H9 (cell line): Measurements from ENCODE around the gene FHIT. TPM values are rescaled to one million over a fixed set of nuclear protein-coding genes. Genes with fewer than 3 reads are reported as not detected.

Source experiments
- DNase-seq: peaks from one replicate; pipeline ENCODE4 v3.0.0-alpha.2; 2017
- H2AFZ ChIP-seq: one replicate; pipeline ENCODE4 v1.6.1; 2013; ENCODE audit warnings: mild to moderate bottlenecking, low read length, control low read depth, moderate library complexity
- H2AK5ac ChIP-seq: 2 replicates; pipeline ENCODE4 v1.6.1; 2013; ENCODE audit warnings: low read length, control low read depth, mixed read lengths; ENCODE audit not compliant: insufficient read length
- H2BK120ac ChIP-seq: one replicate; pipeline ENCODE4 v1.6.1; 2013; ENCODE audit warnings: low read depth, mild to moderate bottlenecking, low read length, control low read depth, inconsistent platforms; ENCODE audit not compliant: poor library complexity, severe bottlenecking
- H2BK12ac ChIP-seq: 2 replicates; pipeline ENCODE4 v1.6.1; 2013; ENCODE audit warnings: low read length, control low read depth, mixed read lengths, low read depth; ENCODE audit not compliant: insufficient read length
- H2BK15ac ChIP-seq: 2 replicates; pipeline ENCODE4 v1.6.1; 2013; ENCODE audit warnings: low read depth, low read length, control low read depth
- H2BK20ac ChIP-seq: one replicate; pipeline ENCODE4 v1.6.1; 2013; ENCODE audit warnings: low read depth, mild to moderate bottlenecking, low read length, control low read depth, inconsistent platforms; ENCODE audit not compliant: poor library complexity, severe bottlenecking
- H2BK5ac ChIP-seq: 2 replicates; pipeline ENCODE4 v1.6.1; 2013; ENCODE audit warnings: low read length, control low read depth, mixed read lengths; ENCODE audit not compliant: insufficient read length
- H3K14ac ChIP-seq: 2 replicates; pipeline ENCODE4 v1.6.1; 2013; ENCODE audit warnings: low read length, control low read depth; ENCODE audit not compliant: insufficient read depth
- H3K18ac ChIP-seq: 2 replicates; pipeline ENCODE4 v1.6.1; 2013; ENCODE audit warnings: low read depth, mild to moderate bottlenecking, mixed read lengths, low read length, control low read depth; ENCODE audit not compliant: insufficient read length
- H3K23ac ChIP-seq: 2 replicates; pipeline ENCODE4 v1.6.1; 2013; ENCODE audit warnings: low read length, control low read depth, mixed read lengths, low read depth; ENCODE audit not compliant: insufficient read length
- H3K23me2 ChIP-seq: 2 replicates; pipeline ENCODE4 v1.6.1; 2013; ENCODE audit warnings: low read depth, mild to moderate bottlenecking, mixed read lengths, low read length, control low read depth; ENCODE audit not compliant: insufficient read length, poor library complexity, severe bottlenecking
- H3K27ac ChIP-seq: 2 replicates; pipeline ENCODE4 v1.5.1; 2013; ENCODE audit warnings: low read length, control low read depth, mixed read lengths, low read depth; ENCODE audit not compliant: insufficient read length
- H3K27me3 ChIP-seq: 2 replicates; pipeline ENCODE4 v1.6.1; 2013; ENCODE audit warnings: low read length, control low read depth, inconsistent platforms; ENCODE audit not compliant: insufficient read depth
- H3K4ac ChIP-seq: 2 replicates; pipeline ENCODE4 v1.6.1; 2013; ENCODE audit warnings: low read depth, mild to moderate bottlenecking, control low read depth, inconsistent platforms, low read length, moderate library complexity
- H3K4me1 ChIP-seq: 2 replicates; pipeline ENCODE4 v1.6.1; 2013; ENCODE audit warnings: low read length, control low read depth, inconsistent platforms; ENCODE audit not compliant: insufficient read depth
- H3K4me2 ChIP-seq: 2 replicates; pipeline ENCODE4 v1.6.1; 2013; ENCODE audit warnings: low read length, control low read depth, mixed read lengths; ENCODE audit not compliant: insufficient read length, insufficient read depth
- H3K56ac ChIP-seq: 2 replicates; pipeline ENCODE4 v1.6.1; 2013; ENCODE audit warnings: low read depth, mild to moderate bottlenecking, mixed read lengths, low read length, control low read depth; ENCODE audit not compliant: insufficient read length
- H3K79me1 ChIP-seq: 2 replicates; pipeline ENCODE4 v1.6.1; 2013; ENCODE audit warnings: low read depth, mild to moderate bottlenecking, moderate library complexity, low read length, control low read depth, inconsistent platforms; ENCODE audit not compliant: insufficient read depth, poor library complexity, severe bottlenecking
- H3K79me2 ChIP-seq: 2 replicates; pipeline ENCODE4 v1.6.1; 2013; ENCODE audit warnings: low read length, control low read depth, inconsistent platforms; ENCODE audit not compliant: insufficient read depth
- H3K9ac ChIP-seq: 2 replicates; pipeline ENCODE4 v1.6.1; 2013; ENCODE audit warnings: low read length, control low read depth, mixed read lengths; ENCODE audit not compliant: insufficient read length; ENCODE audit errors: extremely low read depth
- H3K9me3 ChIP-seq: one replicate; pipeline ENCODE4 v1.6.1; 2013; ENCODE audit warnings: low read depth, low read length, inconsistent platforms; ENCODE audit not compliant: control insufficient read depth
- H3T11ph ChIP-seq: one replicate; pipeline ENCODE4 v1.6.1; 2013; ENCODE audit warnings: mild to moderate bottlenecking, low read length, control low read depth, inconsistent platforms
- H4K20me1 ChIP-seq: one replicate; pipeline ENCODE4 v1.6.1; 2013; ENCODE audit not compliant: control insufficient read depth, insufficient read length, insufficient read depth
- H4K5ac ChIP-seq: 2 replicates; pipeline ENCODE4 v1.6.1; 2013; ENCODE audit warnings: low read depth, mild to moderate bottlenecking, mixed read lengths, low read length, control low read depth; ENCODE audit not compliant: insufficient read length
- H4K8ac ChIP-seq: replicated peaks from 2 replicates; pipeline ENCODE4 v1.6.1; 2013; ENCODE audit warnings: low read length, control low read depth, mixed read lengths, low read depth; ENCODE audit not compliant: insufficient read length
- H4K91ac ChIP-seq: 2 replicates; pipeline ENCODE4 v1.6.1; 2013; ENCODE audit warnings: low read depth, mild to moderate bottlenecking, moderate library complexity, mixed read lengths, low read length, control low read depth; ENCODE audit not compliant: insufficient read length
- H3K27ac Mint-ChIP-seq, 3 experiments: 2 replicates in 2 of 3; 3 replicates in 1 of 3; pipeline ENCODE4 v1.8.0; 2020 to 2021; ENCODE audit warnings: mixed read lengths in 3 of 3, mild to moderate bottlenecking in 1 of 3, moderate library complexity in 1 of 3
- H3K27me3 Mint-ChIP-seq: 2 replicates; pipeline ENCODE4 v1.8.0; 2021; ENCODE audit warnings: low read depth, mild to moderate bottlenecking, moderate library complexity, mixed read lengths
- H3K36me3 Mint-ChIP-seq, 3 experiments: 2 replicates in 2 of 3; 3 replicates in 1 of 3; pipeline ENCODE4 v1.8.0; 2020 to 2021; ENCODE audit warnings: low read depth in 3 of 3, mixed read lengths in 3 of 3; ENCODE audit not compliant: insufficient read depth in 1 of 3
- H3K4me1 Mint-ChIP-seq, 2 experiments: 2 replicates each; pipeline ENCODE4 v1.8.0; 2020; ENCODE audit warnings: mixed read lengths in 2 of 2
- H3K4me3 Mint-ChIP-seq, 2 experiments: 2 replicates in 1 of 2; 3 replicates in 1 of 2; pipeline ENCODE4 v1.8.0; 2020 to 2021; ENCODE audit warnings: mild to moderate bottlenecking in 2 of 2, mixed read lengths in 2 of 2, moderate library complexity in 1 of 2
- H3K9me3 Mint-ChIP-seq, 2 experiments: 2 replicates in 1 of 2; 3 replicates in 1 of 2; pipeline ENCODE4 v1.8.0; 2020; ENCODE audit warnings: mild to moderate bottlenecking in 2 of 2, mixed read lengths in 2 of 2, moderate library complexity in 1 of 2
- CTCF ChIP-seq: fragments of 200-600 bp; sonication (generic); conservative IDR thresholded peaks from 3 replicates; pipeline ENCODE4 v1.8.0; 2021; ENCODE audit warnings: antibody characterized with exemption, mild to moderate bottlenecking
- whole genome bisulfite sequencing: extraction: QIAGEN DNeasy Blood & Tissue Kit; methylation state at CpG from one replicate; pipeline ENCODE4 v1.1.7; 2013; ENCODE audit warnings: missing lambda C conversion rate, low lambda C conversion rate, mixed read lengths; ENCODE audit not compliant: insufficient read length; ENCODE audit errors: extremely low coverage; 5-methylcytosine and 5-hydroxymethylcytosine counted together
- total RNA-seq: library from RNA; stranded (reverse); gene quantifications from 2 replicates; pipeline ENCODE4 v1.2.1, GENCODE V29; 2021

The FHIT gene
- total RNA-seq, 1 experiment from 2014 or later, result 3.0 TPM

- no peak overlapping the region for H3K56ac ChIP-seq
- no peak for TF ChIP-seq CTCF
- Mint-ChIP-seq H3K4me1 (peaks cover 0 to 5% of the 10 kb centered on the region in 2 experiments; a peak in 1 of 4 replicates), H3K27me3 (no peaks in the 10 kb centered on the region), H3K27ac (no peak overlapping the region), H3K36me3 (peaks cover 0 to 7% (median 4%) of the 10 kb centered on the region in 3 experiments; a peak in 4 of 7 replicates), H3K9me3 (peaks cover 4 to 7% of the 10 kb centered on the region in 2 experiments; a peak in 3 of 5 replicates), H3K4me3 (no peak overlapping the region)
- H3K4me1 ChIP-seq, result no peaks in the 10 kb centered on the region
- H3K23me2 ChIP-seq, result no peaks in the 10 kb centered on the region
- no peak overlapping the region for H3K9ac ChIP-seq
- no peak overlapping the region for H3K14ac ChIP-seq
- no peaks in the 10 kb centered on the region for H3K27me3 ChIP-seq
- H3T11ph ChIP-seq, result no peak overlapping the region
- no peak overlapping the region for H3K4me2 ChIP-seq
- no peak overlapping the region for H3K27ac ChIP-seq
- no peak overlapping the region for H3K4ac ChIP-seq
- H3K79me1 ChIP-seq, result no peaks in the 10 kb centered on the region
- no peaks in the 10 kb centered on the region for H4K20me1 ChIP-seq
- no peaks in the 10 kb centered on the region for H3K79me2 ChIP-seq
- no peak overlapping the region for H2AFZ ChIP-seq
- H4K5ac ChIP-seq, result no peak overlapping the region
- no peak overlapping the region for H3K18ac ChIP-seq
- H2AK5ac ChIP-seq, result no peak overlapping the region
- H2BK120ac ChIP-seq, result no peak overlapping the region
- no peak overlapping the region for H4K91ac ChIP-seq
- H3K9me3 ChIP-seq, result no peaks in the 10 kb centered on the region
- DNase-seq, result no peak
- no peak overlapping the region for H2BK5ac ChIP-seq
- no peak overlapping the region for H3K23ac ChIP-seq
- no peak overlapping the region for H2BK20ac ChIP-seq
- no peak overlapping the region for H2BK12ac ChIP-seq
- no peak overlapping the region for H2BK15ac ChIP-seq
- no CpG with 5 or more reads among the region's 4 CpGs for WGBS
- no peak overlapping the region for H4K8ac ChIP-seq
Observed at GRCh38 chr3:60395173-60395762, 856.0 kb downstream of the FHIT start.
